GM23338 (cell line): ENCODE results near the gene PCLAF. TPM values are rescaled to one million over a fixed set of nuclear protein-coding genes. Genes with fewer than 3 reads are reported as not detected.

Source experiments
- ATAC-seq: fragments of 200-7000 bp; cut with Tn5 transposase; 3 replicates; pipeline ENCODE4 v1.9.1; 2020
- DNase-seq: peaks from one replicate; pipeline ENCODE4 v3.0.0-alpha.2; 2015; ENCODE audit warnings: low spot score
- H2AFZ ChIP-seq: fragments of 200-600 bp; sonication (generic); 2 replicates; pipeline ENCODE4 v1.8.0; 2016; ENCODE audit warnings: antibody characterized with exemption, mild to moderate bottlenecking, moderate library complexity
- H3F3A ChIP-seq: fragments of 200-600 bp; sonication (generic); replicated peaks from 2 replicates; pipeline ENCODE4 v1.8.0; 2017; ENCODE audit warnings: antibody characterized with exemption, mixed run types, low read depth
- H3K27ac ChIP-seq: fragments of 200-600 bp; sonication (generic); 2 replicates; pipeline ENCODE4 v1.6.1; 2016; ENCODE audit warnings: low read depth
- H3K27me3 ChIP-seq: fragments of 200-600 bp; sonication (generic); 2 replicates; pipeline ENCODE4 v1.8.0; 2016; ENCODE audit warnings: mild to moderate bottlenecking, mixed run types, moderate library complexity; ENCODE audit not compliant: insufficient read depth
- H3K36me3 ChIP-seq: fragments of 200-600 bp; sonication (generic); 2 replicates; pipeline ENCODE4 v1.8.0; 2016; ENCODE audit warnings: mild to moderate bottlenecking; ENCODE audit not compliant: insufficient read depth
- H3K4me1 ChIP-seq: fragments of 200-600 bp; sonication (generic); 2 replicates; pipeline ENCODE4 v1.8.0; 2016; ENCODE audit warnings: mild to moderate bottlenecking, moderate library complexity; ENCODE audit not compliant: insufficient read depth
- H3K4me2 ChIP-seq: fragments of 200-600 bp; sonication (generic); 2 replicates; pipeline ENCODE4 v1.7.1; 2017; ENCODE audit warnings: mixed run types
- H3K4me3 ChIP-seq: fragments of 200-600 bp; sonication (generic); 2 replicates; pipeline ENCODE4 v1.6.1; 2016; ENCODE audit warnings: mixed run types
- H3K79me2 ChIP-seq: fragments of 200-600 bp; sonication (generic); replicated peaks from 2 replicates; pipeline ENCODE4 v1.8.0; 2017; ENCODE audit warnings: mild to moderate bottlenecking; ENCODE audit not compliant: insufficient read depth
- H3K9me2 ChIP-seq: fragments of 200-600 bp; sonication (generic); 2 replicates; pipeline ENCODE4 v1.8.0; 2017; ENCODE audit not compliant: insufficient read depth
- H4K20me1 ChIP-seq: fragments of 200-600 bp; sonication (generic); replicated peaks from 2 replicates; pipeline ENCODE4 v1.8.0; 2017; ENCODE audit warnings: mild to moderate bottlenecking; ENCODE audit not compliant: insufficient read depth
- H3K27ac Mint-ChIP-seq: 2 replicates; pipeline ENCODE4 v1.8.0; 2020; ENCODE audit warnings: inconsistent platforms, mild to moderate bottlenecking, moderate library complexity, mixed read lengths
- H3K27me3 Mint-ChIP-seq: 3 replicates; pipeline ENCODE4 v1.8.0; 2022; ENCODE audit warnings: low read depth, mild to moderate bottlenecking, moderate library complexity, mixed read lengths, inconsistent platforms; ENCODE audit not compliant: insufficient read depth, poor library complexity
- H3K36me3 Mint-ChIP-seq: 3 replicates; pipeline ENCODE4 v1.8.0; 2021; ENCODE audit warnings: low read depth, mild to moderate bottlenecking, inconsistent platforms, moderate library complexity, mixed read lengths
- H3K4me1 Mint-ChIP-seq: 3 replicates; pipeline ENCODE4 v1.8.0; 2020; ENCODE audit warnings: mild to moderate bottlenecking, inconsistent platforms, mixed read lengths
- H3K4me3 Mint-ChIP-seq: 3 replicates; pipeline ENCODE4 v1.8.0; 2021; ENCODE audit warnings: moderate library complexity, mild to moderate bottlenecking, inconsistent platforms, mixed read lengths
- H3K9me3 Mint-ChIP-seq: 3 replicates; pipeline ENCODE4 v1.8.0; 2020; ENCODE audit warnings: moderate library complexity, mild to moderate bottlenecking, inconsistent platforms, mixed read lengths
- EZH2phosphoT487 ChIP-seq: fragments of 200-600 bp; sonication (generic); IDR thresholded peaks from one replicate; pipeline ENCODE4 v1.8.1; 2018; ENCODE audit warnings: antibody characterized with exemption; ENCODE audit not compliant: unreplicated experiment
- JUNB ChIP-seq: IDR thresholded peaks from one replicate; pipeline ENCODE4 v1.6.1; 2016; ENCODE audit warnings: antibody characterized with exemption; ENCODE audit not compliant: unreplicated experiment
- NANOG ChIP-seq: IDR thresholded peaks from 2 replicates; pipeline ENCODE4 v1.6.1; 2016; ENCODE audit warnings: antibody characterized with exemption, borderline replicate concordance
- STAT1 ChIP-seq: IDR thresholded peaks from one replicate; pipeline ENCODE4 v1.6.1; 2016; ENCODE audit warnings: antibody characterized with exemption; ENCODE audit not compliant: unreplicated experiment
- ZNF114 ChIP-seq: fragments of 250-450 bp; sonication (Bioruptor Pico); IDR thresholded peaks from 2 replicates; pipeline ENCODE4 v1.5.0; 2020; ENCODE audit warnings: mild to moderate bottlenecking, moderate library complexity
- ZNF331 ChIP-seq: fragments of 250-450 bp; sonication (Bioruptor Pico); IDR thresholded peaks from 2 replicates; pipeline ENCODE4 v1.5.0; 2020; ENCODE audit warnings: low read depth, mild to moderate bottlenecking, moderate library complexity
- polyA plus RNA-seq: library from polyadenylated mRNA; unstranded; fragments of >200 nt; fragmentation: Nextera tagmentation; extraction: Ambion mirVana; gene quantifications from 2 replicates; pipeline ENCODE4 v1.2.1, GENCODE V29; 2016
- total RNA-seq: library from RNA; depleted of rRNA; stranded (reverse); fragments of >200 nt; shearing (Covaris generic); gene quantifications from 2 replicates; pipeline ENCODE4 v1.2.3, GENCODE V29; 2014
- TF ChIP-seq, protein P1 (sequence below): fragments of 250-450 bp; sonication (Bioruptor Pico); IDR thresholded peaks from 2 replicates; pipeline ENCODE4 v1.5.0; 2020; ENCODE audit warnings: mild to moderate bottlenecking, moderate library complexity
- TF ChIP-seq, protein P2 (sequence below), 2 experiments: fragments of 200-600 bp in 1 of 2; sonication (generic) in 1 of 2; conservative IDR thresholded peaks; 2 replicates each; pipeline versions ENCODE4 v1.5.1 to v1.6.1; 2016 to 2017; ENCODE audit warnings: antibody characterized with exemption in 2 of 2, low read depth in 2 of 2, mild to moderate bottlenecking in 2 of 2, moderate library complexity in 1 of 2

The PCLAF gene
- total and polyA plus RNA-seq, 2 experiments from 2014 or later, result 48.9 to 206 TPM

DNA sequence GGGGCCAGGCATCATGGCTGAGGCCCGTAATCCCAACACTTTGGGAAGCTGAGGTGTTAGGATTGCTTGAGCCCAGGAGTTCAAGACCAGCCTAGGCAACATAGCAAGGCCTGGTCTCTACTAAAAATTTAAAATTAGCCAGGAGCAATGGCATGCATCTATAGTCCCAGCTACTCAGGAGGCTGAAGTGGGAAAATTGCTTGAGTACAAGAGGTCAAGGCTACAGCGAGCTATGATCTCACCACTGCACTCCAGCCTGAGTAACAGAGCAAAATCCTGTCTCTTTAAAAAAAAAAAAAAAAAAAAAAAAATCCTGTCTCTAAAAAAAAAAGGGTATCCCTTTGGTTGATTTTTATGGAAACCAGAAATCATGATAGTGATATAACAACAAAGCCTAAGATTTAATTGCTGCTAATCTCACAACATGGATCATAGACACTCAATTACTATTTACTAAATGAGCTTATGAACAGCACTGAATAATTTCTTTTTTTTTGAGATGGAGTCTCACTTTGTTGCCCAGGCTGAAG is 12.1 kb downstream of the PCLAF start (continued):
- TF ChIP-seq, protein P1, sequence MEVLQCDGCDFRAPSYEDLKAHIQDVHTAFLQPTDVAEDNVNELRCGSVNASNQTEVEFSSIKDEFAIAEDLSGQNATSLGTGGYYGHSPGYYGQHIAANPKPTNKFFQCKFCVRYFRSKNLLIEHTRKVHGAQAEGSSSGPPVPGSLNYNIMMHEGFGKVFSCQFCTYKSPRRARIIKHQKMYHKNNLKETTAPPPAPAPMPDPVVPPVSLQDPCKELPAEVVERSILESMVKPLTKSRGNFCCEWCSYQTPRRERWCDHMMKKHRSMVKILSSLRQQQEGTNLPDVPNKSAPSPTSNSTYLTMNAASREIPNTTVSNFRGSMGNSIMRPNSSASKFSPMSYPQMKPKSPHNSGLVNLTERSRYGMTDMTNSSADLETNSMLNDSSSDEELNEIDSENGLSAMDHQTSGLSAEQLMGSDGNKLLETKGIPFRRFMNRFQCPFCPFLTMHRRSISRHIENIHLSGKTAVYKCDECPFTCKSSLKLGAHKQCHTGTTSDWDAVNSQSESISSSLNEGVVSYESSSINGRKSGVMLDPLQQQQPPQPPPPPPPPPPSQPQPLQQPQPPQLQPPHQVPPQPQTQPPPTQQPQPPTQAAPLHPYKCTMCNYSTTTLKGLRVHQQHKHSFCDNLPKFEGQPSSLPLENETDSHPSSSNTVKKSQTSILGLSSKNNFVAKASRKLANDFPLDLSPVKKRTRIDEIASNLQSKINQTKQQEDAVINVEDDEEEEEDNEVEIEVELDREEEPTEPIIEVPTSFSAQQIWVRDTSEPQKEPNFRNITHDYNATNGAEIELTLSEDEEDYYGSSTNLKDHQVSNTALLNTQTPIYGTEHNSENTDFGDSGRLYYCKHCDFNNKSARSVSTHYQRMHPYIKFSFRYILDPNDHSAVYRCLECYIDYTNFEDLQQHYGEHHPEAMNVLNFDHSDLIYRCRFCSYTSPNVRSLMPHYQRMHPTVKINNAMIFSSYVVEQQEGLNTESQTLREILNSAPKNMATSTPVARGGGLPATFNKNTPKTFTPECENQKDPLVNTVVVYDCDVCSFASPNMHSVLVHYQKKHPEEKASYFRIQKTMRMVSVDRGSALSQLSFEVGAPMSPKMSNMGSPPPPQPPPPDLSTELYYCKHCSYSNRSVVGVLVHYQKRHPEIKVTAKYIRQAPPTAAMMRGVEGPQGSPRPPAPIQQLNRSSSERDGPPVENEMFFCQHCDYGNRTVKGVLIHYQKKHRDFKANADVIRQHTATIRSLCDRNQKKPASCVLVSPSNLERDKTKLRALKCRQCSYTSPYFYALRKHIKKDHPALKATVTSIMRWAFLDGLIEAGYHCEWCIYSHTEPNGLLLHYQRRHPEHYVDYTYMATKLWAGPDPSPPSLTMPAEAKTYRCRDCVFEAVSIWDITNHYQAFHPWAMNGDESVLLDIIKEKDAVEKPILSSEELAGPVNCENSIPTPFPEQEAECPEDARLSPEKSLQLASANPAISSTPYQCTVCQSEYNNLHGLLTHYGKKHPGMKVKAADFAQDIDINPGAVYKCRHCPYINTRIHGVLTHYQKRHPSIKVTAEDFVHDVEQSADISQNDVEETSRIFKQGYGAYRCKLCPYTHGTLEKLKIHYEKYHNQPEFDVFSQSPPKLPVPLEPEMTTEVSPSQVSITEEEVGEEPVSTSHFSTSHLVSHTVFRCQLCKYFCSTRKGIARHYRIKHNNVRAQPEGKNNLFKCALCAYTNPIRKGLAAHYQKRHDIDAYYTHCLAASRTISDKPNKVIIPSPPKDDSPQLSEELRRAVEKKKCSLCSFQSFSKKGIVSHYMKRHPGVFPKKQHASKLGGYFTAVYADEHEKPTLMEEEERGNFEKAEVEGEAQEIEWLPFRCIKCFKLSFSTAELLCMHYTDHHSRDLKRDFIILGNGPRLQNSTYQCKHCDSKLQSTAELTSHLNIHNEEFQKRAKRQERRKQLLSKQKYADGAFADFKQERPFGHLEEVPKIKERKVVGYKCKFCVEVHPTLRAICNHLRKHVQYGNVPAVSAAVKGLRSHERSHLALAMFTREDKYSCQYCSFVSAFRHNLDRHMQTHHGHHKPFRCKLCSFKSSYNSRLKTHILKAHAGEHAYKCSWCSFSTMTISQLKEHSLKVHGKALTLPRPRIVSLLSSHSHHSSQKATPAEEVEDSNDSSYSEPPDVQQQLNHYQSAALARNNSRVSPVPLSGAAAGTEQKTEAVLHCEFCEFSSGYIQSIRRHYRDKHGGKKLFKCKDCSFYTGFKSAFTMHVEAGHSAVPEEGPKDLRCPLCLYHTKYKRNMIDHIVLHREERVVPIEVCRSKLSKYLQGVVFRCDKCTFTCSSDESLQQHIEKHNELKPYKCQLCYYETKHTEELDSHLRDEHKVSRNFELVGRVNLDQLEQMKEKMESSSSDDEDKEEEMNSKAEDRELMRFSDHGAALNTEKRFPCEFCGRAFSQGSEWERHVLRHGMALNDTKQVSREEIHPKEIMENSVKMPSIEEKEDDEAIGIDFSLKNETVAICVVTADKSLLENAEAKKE, result no peak
- TF ChIP-seq ZNF114 (CRISPR knock-in tag) (no peak), JUNB (no peak)

DNA sequence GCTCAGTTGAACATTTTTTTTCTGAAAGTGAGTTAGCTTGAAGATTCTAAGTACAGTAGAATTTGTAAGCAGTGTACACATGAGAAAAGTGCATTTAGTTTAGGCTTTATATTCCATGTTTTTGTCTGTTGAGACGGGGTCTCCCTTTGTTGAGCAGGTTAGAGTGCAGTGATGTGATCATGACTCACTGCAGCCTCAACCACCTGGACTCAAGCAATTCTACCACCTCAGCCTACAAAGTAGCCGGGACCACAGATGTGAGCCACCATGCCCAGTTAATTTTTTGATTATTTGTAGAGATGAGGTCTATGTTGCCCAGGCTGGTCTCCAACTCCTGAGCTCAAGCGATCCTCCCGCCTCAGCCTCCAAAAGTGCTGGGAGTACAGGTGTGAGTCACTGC is 20.0 kb downstream of the PCLAF start:
- Histone ChIP-seq H3K4me1 (peaks cover 5% of the 10 kb centered on the region), H3F3A (peaks cover 7% of the 10 kb centered on the region; the same call in 1 of the 2 replicates), H3K79me2 (no peaks in the 10 kb centered on the region), H3K27ac (no peak overlapping the region), H2AFZ (no peak overlapping the region), H3K9me2 (no peaks in the 10 kb centered on the region), H3K36me3 (no peaks in the 10 kb centered on the region), H3K4me2 (no peak overlapping the region), H3K27me3 (no peaks in the 10 kb centered on the region), H3K4me3 (no peak overlapping the region), H4K20me1 (no peaks in the 10 kb centered on the region; the same call in 1 of the 2 replicates)
- Mint-ChIP-seq H3K4me3 (no peak overlapping the region), H3K27me3 (peaks cover 4% of the 10 kb centered on the region), H3K36me3 (peaks cover 22% of the 10 kb centered on the region), H3K9me3 (no peaks in the 10 kb centered on the region), H3K4me1 (peaks cover 3% of the 10 kb centered on the region; the same call in 2 of the 3 replicates), H3K27ac (no peak overlapping the region)
- ATAC-seq (no peak), DNase-seq (no peak)
- no peak for TF ChIP-seq ZNF331 (CRISPR knock-in tag)
- TF ChIP-seq, protein P2, sequence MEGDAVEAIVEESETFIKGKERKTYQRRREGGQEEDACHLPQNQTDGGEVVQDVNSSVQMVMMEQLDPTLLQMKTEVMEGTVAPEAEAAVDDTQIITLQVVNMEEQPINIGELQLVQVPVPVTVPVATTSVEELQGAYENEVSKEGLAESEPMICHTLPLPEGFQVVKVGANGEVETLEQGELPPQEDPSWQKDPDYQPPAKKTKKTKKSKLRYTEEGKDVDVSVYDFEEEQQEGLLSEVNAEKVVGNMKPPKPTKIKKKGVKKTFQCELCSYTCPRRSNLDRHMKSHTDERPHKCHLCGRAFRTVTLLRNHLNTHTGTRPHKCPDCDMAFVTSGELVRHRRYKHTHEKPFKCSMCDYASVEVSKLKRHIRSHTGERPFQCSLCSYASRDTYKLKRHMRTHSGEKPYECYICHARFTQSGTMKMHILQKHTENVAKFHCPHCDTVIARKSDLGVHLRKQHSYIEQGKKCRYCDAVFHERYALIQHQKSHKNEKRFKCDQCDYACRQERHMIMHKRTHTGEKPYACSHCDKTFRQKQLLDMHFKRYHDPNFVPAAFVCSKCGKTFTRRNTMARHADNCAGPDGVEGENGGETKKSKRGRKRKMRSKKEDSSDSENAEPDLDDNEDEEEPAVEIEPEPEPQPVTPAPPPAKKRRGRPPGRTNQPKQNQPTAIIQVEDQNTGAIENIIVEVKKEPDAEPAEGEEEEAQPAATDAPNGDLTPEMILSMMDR (conservative IDR thresholded peaks at IDR 0.05; ENCODE audit: low read depth in 2 of 2), result no peak
- TF ChIP-seq NANOG, result no peak
- TF ChIP-seq, protein P1, result no peak
- no peak for TF ChIP-seq STAT1
- TF ChIP-seq ZNF114 (CRISPR knock-in tag), result no peak
- TF ChIP-seq EZH2phosphoT487, result no peak
